GM12801 (cell line): ENCODE results near the gene ALKBH6.

ENCODE experiments used
- TF ChIP-seq, protein P1 (sequence below): IDR thresholded peaks from one replicate; pipeline ENCODE4 v1.5.1; 2011; ENCODE audit warnings: control low read depth; ENCODE audit not compliant: insufficient read length; ENCODE audit errors: extremely low read depth

Gene ALKBH6

GRCh38 chr19:35993923-35994598 lies 20.0 kb downstream of the ALKBH6 start:
- TF ChIP-seq, protein P1, sequence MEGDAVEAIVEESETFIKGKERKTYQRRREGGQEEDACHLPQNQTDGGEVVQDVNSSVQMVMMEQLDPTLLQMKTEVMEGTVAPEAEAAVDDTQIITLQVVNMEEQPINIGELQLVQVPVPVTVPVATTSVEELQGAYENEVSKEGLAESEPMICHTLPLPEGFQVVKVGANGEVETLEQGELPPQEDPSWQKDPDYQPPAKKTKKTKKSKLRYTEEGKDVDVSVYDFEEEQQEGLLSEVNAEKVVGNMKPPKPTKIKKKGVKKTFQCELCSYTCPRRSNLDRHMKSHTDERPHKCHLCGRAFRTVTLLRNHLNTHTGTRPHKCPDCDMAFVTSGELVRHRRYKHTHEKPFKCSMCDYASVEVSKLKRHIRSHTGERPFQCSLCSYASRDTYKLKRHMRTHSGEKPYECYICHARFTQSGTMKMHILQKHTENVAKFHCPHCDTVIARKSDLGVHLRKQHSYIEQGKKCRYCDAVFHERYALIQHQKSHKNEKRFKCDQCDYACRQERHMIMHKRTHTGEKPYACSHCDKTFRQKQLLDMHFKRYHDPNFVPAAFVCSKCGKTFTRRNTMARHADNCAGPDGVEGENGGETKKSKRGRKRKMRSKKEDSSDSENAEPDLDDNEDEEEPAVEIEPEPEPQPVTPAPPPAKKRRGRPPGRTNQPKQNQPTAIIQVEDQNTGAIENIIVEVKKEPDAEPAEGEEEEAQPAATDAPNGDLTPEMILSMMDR, result no peak

- TF ChIP-seq, protein P1, result no peak
Observed at GRCh38 chr19:35992907-35993765, 20.9 kb downstream of the ALKBH6 start.

DNA sequence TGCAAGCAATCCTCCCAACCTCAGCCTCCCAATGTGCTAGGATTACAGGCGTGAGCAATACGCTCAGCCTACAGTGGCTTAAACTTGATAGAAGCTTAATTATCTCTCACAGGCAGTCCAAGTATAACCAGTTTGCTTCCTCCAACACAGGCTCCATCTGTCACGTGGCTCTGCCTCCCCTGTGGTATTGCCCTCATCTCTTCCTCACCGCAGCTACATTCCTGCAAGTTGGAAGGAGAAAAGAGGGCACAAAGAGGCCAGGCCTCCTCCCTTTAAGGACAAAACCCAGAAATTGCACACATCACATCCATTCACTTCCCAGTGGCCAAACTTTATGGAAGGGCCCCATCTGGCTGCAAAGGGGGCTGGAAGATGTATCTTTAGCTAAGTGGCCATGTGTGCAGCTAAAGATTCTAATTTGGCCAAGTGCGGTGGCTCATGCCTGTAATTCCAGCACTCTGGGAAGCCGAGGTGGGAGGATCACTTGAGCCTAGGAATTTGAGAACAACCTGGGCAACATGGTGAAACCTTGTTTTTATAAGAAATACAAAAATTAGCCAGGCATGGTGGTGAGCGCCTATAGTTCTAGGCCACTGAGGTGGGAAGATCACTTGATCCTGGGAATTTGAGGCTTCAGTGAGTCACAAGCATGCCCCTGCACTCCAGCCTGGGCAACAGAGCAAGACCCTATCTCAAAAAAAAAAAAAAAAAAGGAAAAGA lies 22.1 kb downstream of the ALKBH6 start:
- TF ChIP-seq, protein P1, result no peak

GRCh38 chr19:35990771-35991730 lies 23.0 kb downstream of the ALKBH6 start:
- TF ChIP-seq, protein P1, result no peak

- TF ChIP-seq, protein P1, result no peak
Observed at GRCh38 chr19:35990156-35990555, 23.9 kb downstream of the ALKBH6 start.

GRCh38 chr19:35988824-35989223 lies 25.2 kb downstream of the ALKBH6 start:
- TF ChIP-seq, protein P1, result no peak

DNA sequence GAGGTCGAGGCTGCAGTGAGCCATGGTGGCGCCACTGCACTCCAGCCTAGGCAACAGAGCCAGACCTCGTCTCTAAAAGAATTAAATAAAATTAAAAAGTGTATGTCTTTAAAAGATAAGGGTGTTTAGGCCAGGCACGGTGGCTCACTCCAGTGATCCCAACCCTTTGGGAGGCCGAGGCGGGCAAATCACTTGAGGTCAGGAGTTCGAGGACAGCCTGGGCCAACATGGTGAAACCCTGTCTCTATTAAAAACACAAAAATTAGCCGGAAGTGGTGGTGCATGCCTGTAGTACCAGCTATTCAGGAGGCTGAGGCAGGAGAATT lies 26.5 kb downstream of the ALKBH6 start:
- TF ChIP-seq, protein P1, result no peak
